ENCODE data around the gene FBXO9.

DNA sequence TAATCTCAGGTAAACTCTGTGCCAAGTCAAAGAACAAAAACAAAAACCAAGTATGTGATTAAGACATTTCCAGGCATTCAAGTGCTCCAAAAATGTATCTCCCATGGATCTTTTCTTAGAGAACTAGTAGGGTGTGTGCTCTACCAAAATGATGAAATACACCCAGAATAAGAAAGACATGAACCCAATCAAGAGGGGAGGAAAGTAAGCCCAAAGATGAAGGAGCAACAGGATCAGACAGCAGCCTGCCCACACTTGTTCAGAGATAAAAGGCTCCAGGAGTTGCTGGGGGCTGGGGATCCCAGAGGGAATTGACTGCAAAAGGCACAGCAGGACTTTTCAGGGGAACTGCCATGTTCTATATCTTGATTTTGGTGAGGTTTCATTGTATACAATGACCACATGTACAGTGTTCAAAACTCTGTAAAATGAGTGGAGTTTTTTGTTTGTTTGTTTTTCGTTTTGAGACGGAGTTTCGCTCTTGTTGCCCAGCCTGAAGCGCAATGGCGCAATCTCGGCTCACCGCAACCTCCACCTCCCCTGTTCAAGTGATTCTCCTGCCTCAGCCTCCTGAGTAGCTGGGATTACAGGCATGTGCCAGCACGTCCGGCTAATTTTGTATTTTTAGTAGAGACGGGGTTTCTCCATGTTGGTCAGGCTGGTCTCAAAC, 59.1 kb downstream of the FBXO9 start:
- TF ChIP-seq, protein P1, sequence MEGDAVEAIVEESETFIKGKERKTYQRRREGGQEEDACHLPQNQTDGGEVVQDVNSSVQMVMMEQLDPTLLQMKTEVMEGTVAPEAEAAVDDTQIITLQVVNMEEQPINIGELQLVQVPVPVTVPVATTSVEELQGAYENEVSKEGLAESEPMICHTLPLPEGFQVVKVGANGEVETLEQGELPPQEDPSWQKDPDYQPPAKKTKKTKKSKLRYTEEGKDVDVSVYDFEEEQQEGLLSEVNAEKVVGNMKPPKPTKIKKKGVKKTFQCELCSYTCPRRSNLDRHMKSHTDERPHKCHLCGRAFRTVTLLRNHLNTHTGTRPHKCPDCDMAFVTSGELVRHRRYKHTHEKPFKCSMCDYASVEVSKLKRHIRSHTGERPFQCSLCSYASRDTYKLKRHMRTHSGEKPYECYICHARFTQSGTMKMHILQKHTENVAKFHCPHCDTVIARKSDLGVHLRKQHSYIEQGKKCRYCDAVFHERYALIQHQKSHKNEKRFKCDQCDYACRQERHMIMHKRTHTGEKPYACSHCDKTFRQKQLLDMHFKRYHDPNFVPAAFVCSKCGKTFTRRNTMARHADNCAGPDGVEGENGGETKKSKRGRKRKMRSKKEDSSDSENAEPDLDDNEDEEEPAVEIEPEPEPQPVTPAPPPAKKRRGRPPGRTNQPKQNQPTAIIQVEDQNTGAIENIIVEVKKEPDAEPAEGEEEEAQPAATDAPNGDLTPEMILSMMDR (IDR thresholded peaks at IDR 0.05), result no peak
- TF ChIP-seq EP300 (IDR thresholded peaks at IDR 0.05) (no peak), POLR2A (IDR thresholded peaks at IDR 0.05) (no peak), POLR2AphosphoS5 (IDR thresholded peaks at IDR 0.05) (no peak)
